Activated CD4-positive, alpha-beta T cell treated with anti-CD3 and anti-CD28 coated beads, Interleukin-2, amount 10 ng/mL, durations not matched to agents 24 days and 14 days (primary cell): Measurements from ENCODE around the gene NUAK2. TPM values are rescaled to one million over a fixed set of nuclear protein-coding genes. Genes with fewer than 3 reads are reported as not detected.

Experiments used
- DNase-seq: peaks from one replicate; pipeline ENCODE4 v3.0.0; 2022
- H3K27ac Mint-ChIP-seq: one replicate; pipeline ENCODE4 v1.8.0; 2022; ENCODE audit warnings: mild to moderate bottlenecking, mixed read lengths
- H3K27me3 Mint-ChIP-seq: one replicate; pipeline ENCODE4 v1.8.0; 2022; ENCODE audit warnings: mixed read lengths
- H3K36me3 Mint-ChIP-seq: one replicate; pipeline ENCODE4 v1.8.0; 2022; ENCODE audit warnings: low read depth, mild to moderate bottlenecking, mixed read lengths
- H3K4me1 Mint-ChIP-seq: one replicate; pipeline ENCODE4 v1.8.0; 2021; ENCODE audit warnings: mixed read lengths
- H3K4me3 Mint-ChIP-seq: one replicate; pipeline ENCODE4 v1.8.0; 2022; ENCODE audit warnings: mild to moderate bottlenecking, moderate library complexity, mixed read lengths
- H3K9me3 Mint-ChIP-seq: one replicate; pipeline ENCODE4 v1.8.0; 2021; ENCODE audit warnings: mixed read lengths
- intact Hi-C: fragments of 100-400 bp; cut with micrococcal nuclease; formaldehyde crosslinking; loops from one replicate; pipeline ENCODE4 v1.15.1; 2023
- total RNA-seq: library from RNA; stranded (reverse); gene quantifications from 2 replicates; pipeline ENCODE4 v1.2.3, GENCODE V29; 2022

The NUAK2 gene
- total RNA-seq, 1 donor from 2014 or later, result 1.0 TPM

- intact Hi-C loops, result loop anchor here (1.0 kb wide), 3 partner anchors 9 to 38 kb away; no protein-coding TSS in a partner anchor
- no peak for DNase-seq
- H3K27me3 Mint-ChIP-seq, result peaks cover 12% of the 10 kb centered on the region
- H3K4me1 Mint-ChIP-seq, result peaks cover 52% of the 10 kb centered on the region
- no peak overlapping the region for H3K27ac Mint-ChIP-seq
- peaks cover 2% of the 10 kb centered on the region for H3K36me3 Mint-ChIP-seq
- no peaks in the 10 kb centered on the region for H3K9me3 Mint-ChIP-seq
- peak overlapping the region; percentile 88 for H3K4me3 Mint-ChIP-seq
Observed at GRCh38 chr1:205321959-205322283, 376 bp upstream of the NUAK2 start.

GRCh38 chr1:205319081-205320018 lies 2.2 kb downstream of the NUAK2 start:
- Mint-ChIP-seq H3K27ac (peak overlapping the region; percentile 76), H3K4me1 (peaks cover 65% of the 10 kb centered on the region), H3K4me3 (peak overlapping the region; percentile 88), H3K27me3 (no peaks in the 10 kb centered on the region), H3K36me3 (peaks cover 2% of the 10 kb centered on the region), H3K9me3 (no peaks in the 10 kb centered on the region)
- intact Hi-C loops, result no loop called here
- DNase-seq, result peak; percentile 78

GRCh38 chr1:205318231-205318991 lies 3.1 kb downstream of the NUAK2 start:
- H3K36me3 Mint-ChIP-seq, result peaks cover 4% of the 10 kb centered on the region
- H3K4me3 Mint-ChIP-seq, result peak overlapping the region; percentile 63

GRCh38 chr1:205317311-205317917 lies 4.1 kb downstream of the NUAK2 start:
- Mint-ChIP-seq H3K36me3 (peaks cover 6% of the 10 kb centered on the region), H3K9me3 (no peaks in the 10 kb centered on the region), H3K4me1 (peaks cover 80% of the 10 kb centered on the region), H3K4me3 (peak overlapping the region; percentile 62), H3K27me3 (no peaks in the 10 kb centered on the region), H3K27ac (no peak overlapping the region)
- DNase-seq, result no peak
- intact Hi-C loops, result no loop called here

More at GRCh38 chr1:205318231-205318991, 3.1 kb downstream of the NUAK2 start:
- Mint-ChIP-seq H3K27me3 (no peaks in the 10 kb centered on the region), H3K27ac (no peak overlapping the region), H3K9me3 (no peaks in the 10 kb centered on the region), H3K4me1 (peaks cover 70% of the 10 kb centered on the region)
- no peak for DNase-seq
- intact Hi-C loops, result no loop called here

GRCh38 chr1:205316161-205316566 lies 5.4 kb downstream of the NUAK2 start:
- H3K36me3 Mint-ChIP-seq, result peaks cover 17% of the 10 kb centered on the region
- intact Hi-C loops, result no loop called here
- no peaks in the 10 kb centered on the region for H3K9me3 Mint-ChIP-seq
- peaks cover 79% of the 10 kb centered on the region for H3K4me1 Mint-ChIP-seq
- peak overlapping the region; percentile 59 for H3K27ac Mint-ChIP-seq
- no peaks in the 10 kb centered on the region for H3K27me3 Mint-ChIP-seq
- peak; percentile 76 for DNase-seq
- H3K4me3 Mint-ChIP-seq, result peak overlapping the region; percentile 62

- DNase-seq, result no peak
- no peaks in the 10 kb centered on the region for H3K27me3 Mint-ChIP-seq
- peaks cover 76% of the 10 kb centered on the region for H3K4me1 Mint-ChIP-seq
- H3K36me3 Mint-ChIP-seq, result peaks cover 26% of the 10 kb centered on the region
- H3K9me3 Mint-ChIP-seq, result no peaks in the 10 kb centered on the region
- intact Hi-C loops, result no loop called here
- peak overlapping the region; percentile 89 for H3K27ac Mint-ChIP-seq
- peak overlapping the region; percentile 85 for H3K4me3 Mint-ChIP-seq
Observed at GRCh38 chr1:205315008-205315618, 6.4 kb downstream of the NUAK2 start.

GRCh38 chr1:205313563-205314308 lies 7.8 kb downstream of the NUAK2 start:
- peak; percentile 82 for DNase-seq
- Mint-ChIP-seq H3K9me3 (no peaks in the 10 kb centered on the region), H3K27me3 (no peaks in the 10 kb centered on the region), H3K36me3 (peaks cover 34% of the 10 kb centered on the region), H3K27ac (peak overlapping the region; percentile 89), H3K4me3 (peak overlapping the region; percentile 85), H3K4me1 (peaks cover 64% of the 10 kb centered on the region)
- intact Hi-C loops, result loop anchor here (1.0 kb wide), 2 partner anchors 8 to 25 kb away; partner anchors contain the start of gene NUAK2

- no peaks in the 10 kb centered on the region for H3K9me3 Mint-ChIP-seq
- H3K27me3 Mint-ChIP-seq, result no peaks in the 10 kb centered on the region
- intact Hi-C loops, result loop anchor here (1.0 kb wide), 2 partner anchors 8 to 25 kb away; partner anchors contain the start of gene NUAK2
- H3K36me3 Mint-ChIP-seq, result peaks cover 41% of the 10 kb centered on the region
- H3K4me3 Mint-ChIP-seq, result peak overlapping the region; percentile 85
- peaks cover 60% of the 10 kb centered on the region for H3K4me1 Mint-ChIP-seq
- no peak for DNase-seq
- peak overlapping the region; percentile 89 for H3K27ac Mint-ChIP-seq
Observed at GRCh38 chr1:205312866-205313562, 8.5 kb downstream of the NUAK2 start.

GRCh38 chr1:205310976-205311704 lies 10.4 kb downstream of the NUAK2 start:
- Mint-ChIP-seq H3K36me3 (peaks cover 57% of the 10 kb centered on the region), H3K27me3 (no peaks in the 10 kb centered on the region), H3K4me3 (no peak overlapping the region), H3K9me3 (no peaks in the 10 kb centered on the region), H3K27ac (no peak overlapping the region), H3K4me1 (peaks cover 46% of the 10 kb centered on the region)
- intact Hi-C loops, result no loop called here
- DNase-seq, result no peak

- no peak for DNase-seq
- Mint-ChIP-seq H3K36me3 (peaks cover 68% of the 10 kb centered on the region), H3K4me1 (peaks cover 44% of the 10 kb centered on the region), H3K27me3 (no peaks in the 10 kb centered on the region), H3K9me3 (no peaks in the 10 kb centered on the region), H3K4me3 (no peak overlapping the region), H3K27ac (no peak overlapping the region)
- intact Hi-C loops, result no loop called here
Observed at GRCh38 chr1:205309741-205310140, 11.8 kb downstream of the NUAK2 start.

GRCh38 chr1:205306929-205307566 lies 14.5 kb downstream of the NUAK2 start:
- H3K27ac Mint-ChIP-seq, result no peak overlapping the region
- H3K36me3 Mint-ChIP-seq, result peaks cover 68% of the 10 kb centered on the region
- peaks cover 27% of the 10 kb centered on the region for H3K4me1 Mint-ChIP-seq
- H3K4me3 Mint-ChIP-seq, result no peak overlapping the region
- no peak for DNase-seq
- no peaks in the 10 kb centered on the region for H3K9me3 Mint-ChIP-seq
- intact Hi-C loops, result no loop called here
- H3K27me3 Mint-ChIP-seq, result no peaks in the 10 kb centered on the region

GRCh38 chr1:205304695-205305070 lies 16.9 kb downstream of the NUAK2 start:
- Mint-ChIP-seq H3K27me3 (no peaks in the 10 kb centered on the region), H3K4me3 (no peak overlapping the region), H3K9me3 (no peaks in the 10 kb centered on the region), H3K4me1 (peaks cover 21% of the 10 kb centered on the region), H3K36me3 (peaks cover 52% of the 10 kb centered on the region), H3K27ac (peak overlapping the region; percentile 67)
- intact Hi-C loops, result no loop called here
- no peak for DNase-seq
